ENCODE data around the gene SFMBT2. TPM values are rescaled to one million over a fixed set of nuclear protein-coding genes. Genes with fewer than 3 reads are reported as not detected.

The SFMBT2 gene
- total RNA-seq, 2 donors from 2014 or later: 1.6 to 3.4 TPM

DNA sequence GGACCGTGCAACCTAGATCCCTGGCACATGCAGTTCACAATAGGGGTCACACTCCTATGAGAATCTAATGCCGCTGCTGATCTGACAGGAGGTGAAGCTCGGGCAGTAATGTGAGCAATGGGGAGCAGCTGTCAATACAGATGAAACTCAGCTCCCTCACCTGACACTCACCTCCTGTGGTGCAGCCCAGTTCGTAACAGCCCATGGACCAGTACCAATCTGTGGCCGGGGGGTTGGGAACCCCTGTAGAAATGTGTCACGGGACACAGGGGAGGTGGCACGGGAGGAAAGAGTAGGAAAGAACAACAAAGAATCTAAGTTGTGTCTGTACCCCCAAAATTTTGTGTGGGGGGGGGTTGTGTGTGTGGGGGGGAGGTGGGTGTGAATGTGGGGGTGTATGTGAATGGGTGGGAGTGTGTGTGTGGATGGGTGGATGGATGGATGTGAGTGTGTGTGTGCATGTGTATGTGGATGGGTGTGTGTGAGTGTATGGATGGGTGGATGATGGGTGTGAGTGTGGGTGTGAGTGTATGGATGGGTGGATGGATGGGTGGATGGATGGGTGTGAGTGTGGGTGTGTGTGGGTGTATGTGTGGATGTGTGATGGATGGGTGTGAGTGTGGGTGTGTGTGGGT, 33.1 kb downstream of the SFMBT2 start:
- WGBS, 2 donors: 86 to 97% methylated on average over 7 of the region's 7 CpGs
- DNase-seq: no peak
- Histone ChIP-seq H3K27me3 (no peaks in the 10 kb centered on the region), H3K4me1 (no peaks in the 10 kb centered on the region), H3K27ac (no peak overlapping the region), H3K36me3 (replicated peaks in 1 of 2; ENCODE audit: insufficient read depth in 1 of 2, low read depth in 2 of 2) (no peaks in the 10 kb centered on the region), H3K9me3 (no peaks in the 10 kb centered on the region), H3K4me3 (no peak overlapping the region)
- intact Hi-C loops (cut with DNase I): no loop called here
- ATAC-seq: no peak
- TF ChIP-seq, protein P1, sequence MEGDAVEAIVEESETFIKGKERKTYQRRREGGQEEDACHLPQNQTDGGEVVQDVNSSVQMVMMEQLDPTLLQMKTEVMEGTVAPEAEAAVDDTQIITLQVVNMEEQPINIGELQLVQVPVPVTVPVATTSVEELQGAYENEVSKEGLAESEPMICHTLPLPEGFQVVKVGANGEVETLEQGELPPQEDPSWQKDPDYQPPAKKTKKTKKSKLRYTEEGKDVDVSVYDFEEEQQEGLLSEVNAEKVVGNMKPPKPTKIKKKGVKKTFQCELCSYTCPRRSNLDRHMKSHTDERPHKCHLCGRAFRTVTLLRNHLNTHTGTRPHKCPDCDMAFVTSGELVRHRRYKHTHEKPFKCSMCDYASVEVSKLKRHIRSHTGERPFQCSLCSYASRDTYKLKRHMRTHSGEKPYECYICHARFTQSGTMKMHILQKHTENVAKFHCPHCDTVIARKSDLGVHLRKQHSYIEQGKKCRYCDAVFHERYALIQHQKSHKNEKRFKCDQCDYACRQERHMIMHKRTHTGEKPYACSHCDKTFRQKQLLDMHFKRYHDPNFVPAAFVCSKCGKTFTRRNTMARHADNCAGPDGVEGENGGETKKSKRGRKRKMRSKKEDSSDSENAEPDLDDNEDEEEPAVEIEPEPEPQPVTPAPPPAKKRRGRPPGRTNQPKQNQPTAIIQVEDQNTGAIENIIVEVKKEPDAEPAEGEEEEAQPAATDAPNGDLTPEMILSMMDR (IDR thresholded peaks at IDR 0.05): no peak
- TF ChIP-seq POLR2A (IDR thresholded peaks at IDR 0.05): no peak

- no peaks in the 10 kb centered on the region for H3K9me3 ChIP-seq
- H3K4me3 ChIP-seq: no peak overlapping the region
- no peak overlapping the region for H3K27ac ChIP-seq
- TF ChIP-seq, protein P1 (IDR thresholded peaks at IDR 0.05): no peak
- no peak for TF ChIP-seq POLR2A (IDR thresholded peaks at IDR 0.05)
- ATAC-seq (no peak), DNase-seq (no peak)
- no peaks in the 10 kb centered on the region for H3K4me1 ChIP-seq
- intact Hi-C loops (cut with DNase I): no loop called here
- no peaks in the 10 kb centered on the region for H3K36me3 ChIP-seq (replicated peaks in 1 of 2; ENCODE audit: insufficient read depth in 1 of 2, low read depth in 2 of 2)
- WGBS, 2 donors: 75 to 78% methylated on average over 5 of the region's 5 CpGs
- H3K27me3 ChIP-seq: no peaks in the 10 kb centered on the region
Observed at GRCh38 chr10:7374795-7375194, 36.0 kb downstream of the SFMBT2 start.

GRCh38 chr10:7373039-7373438, 37.8 kb downstream of the SFMBT2 start:
- intact Hi-C loops (cut with DNase I): no loop called here
- Histone ChIP-seq H3K4me3 (no peak overlapping the region), H3K4me1 (no peaks in the 10 kb centered on the region), H3K27me3 (no peaks in the 10 kb centered on the region), H3K9me3 (no peaks in the 10 kb centered on the region), H3K36me3 (replicated peaks in 1 of 2; ENCODE audit: insufficient read depth in 1 of 2, low read depth in 2 of 2) (no peaks in the 10 kb centered on the region), H3K27ac (no peak overlapping the region)
- DNase-seq (no peak), ATAC-seq (no peak)
- TF ChIP-seq, protein P1 (IDR thresholded peaks at IDR 0.05): no peak
- TF ChIP-seq POLR2A (IDR thresholded peaks at IDR 0.05): no peak
- 83 to 84% methylated on average over 6 of the region's 6 CpGs for WGBS, 2 donors

- ATAC-seq (no peak), DNase-seq (no peak)
- WGBS, 2 donors: 76 to 79% methylated on average over 8 of the region's 8 CpGs
- no peak for TF ChIP-seq POLR2A (IDR thresholded peaks at IDR 0.05)
- TF ChIP-seq, protein P1 (IDR thresholded peaks at IDR 0.05): no peak
- no peaks in the 10 kb centered on the region for H3K36me3 ChIP-seq (replicated peaks in 1 of 2; ENCODE audit: insufficient read depth in 1 of 2, low read depth in 2 of 2)
- no peaks in the 10 kb centered on the region for H3K4me1 ChIP-seq
- no peak overlapping the region for H3K27ac ChIP-seq
- H3K9me3 ChIP-seq: no peaks in the 10 kb centered on the region
- no peak overlapping the region for H3K4me3 ChIP-seq
- no peaks in the 10 kb centered on the region for H3K27me3 ChIP-seq
- intact Hi-C loops (cut with DNase I): no loop called here
Observed at GRCh38 chr10:7372504-7372903, 38.3 kb downstream of the SFMBT2 start.

DNA sequence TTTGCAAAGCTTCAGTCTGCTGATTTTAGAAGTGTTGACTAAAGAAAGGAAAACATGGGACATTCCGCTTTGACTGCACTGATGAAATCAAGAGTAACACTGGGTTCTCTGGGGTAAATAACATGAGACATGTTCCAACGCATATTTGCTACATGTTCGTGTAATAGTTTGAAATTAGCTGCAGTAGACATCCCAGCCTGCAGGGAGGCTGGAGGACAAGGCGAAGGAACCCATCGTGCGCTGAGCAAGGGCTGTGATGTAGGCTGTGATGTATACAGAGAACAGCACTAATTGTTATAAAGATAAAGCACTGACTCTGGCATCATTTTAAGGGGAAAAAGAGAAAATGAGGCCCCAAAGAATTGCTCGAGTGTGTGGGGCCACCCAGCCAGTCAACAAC, 40.3 kb downstream of the SFMBT2 start:
- Histone ChIP-seq H3K4me1 (no peaks in the 10 kb centered on the region), H3K27me3 (no peaks in the 10 kb centered on the region), H3K27ac (no peak overlapping the region), H3K9me3 (no peaks in the 10 kb centered on the region), H3K36me3 (replicated peaks in 1 of 2; ENCODE audit: insufficient read depth in 1 of 2, low read depth in 2 of 2) (no peaks in the 10 kb centered on the region), H3K4me3 (no peak overlapping the region)
- TF ChIP-seq, protein P1 (IDR thresholded peaks at IDR 0.05): no peak
- TF ChIP-seq POLR2A (IDR thresholded peaks at IDR 0.05): no peak
- DNase-seq: no peak
- no peak for ATAC-seq
- intact Hi-C loops (cut with DNase I): no loop called here
- 86 to 91% methylated on average over 7 of the region's 7 CpGs for WGBS, 2 donors

Data from body of pancreas (tissue), 4 donors.